ENCODE results near the gene BRPF1.

DNA sequence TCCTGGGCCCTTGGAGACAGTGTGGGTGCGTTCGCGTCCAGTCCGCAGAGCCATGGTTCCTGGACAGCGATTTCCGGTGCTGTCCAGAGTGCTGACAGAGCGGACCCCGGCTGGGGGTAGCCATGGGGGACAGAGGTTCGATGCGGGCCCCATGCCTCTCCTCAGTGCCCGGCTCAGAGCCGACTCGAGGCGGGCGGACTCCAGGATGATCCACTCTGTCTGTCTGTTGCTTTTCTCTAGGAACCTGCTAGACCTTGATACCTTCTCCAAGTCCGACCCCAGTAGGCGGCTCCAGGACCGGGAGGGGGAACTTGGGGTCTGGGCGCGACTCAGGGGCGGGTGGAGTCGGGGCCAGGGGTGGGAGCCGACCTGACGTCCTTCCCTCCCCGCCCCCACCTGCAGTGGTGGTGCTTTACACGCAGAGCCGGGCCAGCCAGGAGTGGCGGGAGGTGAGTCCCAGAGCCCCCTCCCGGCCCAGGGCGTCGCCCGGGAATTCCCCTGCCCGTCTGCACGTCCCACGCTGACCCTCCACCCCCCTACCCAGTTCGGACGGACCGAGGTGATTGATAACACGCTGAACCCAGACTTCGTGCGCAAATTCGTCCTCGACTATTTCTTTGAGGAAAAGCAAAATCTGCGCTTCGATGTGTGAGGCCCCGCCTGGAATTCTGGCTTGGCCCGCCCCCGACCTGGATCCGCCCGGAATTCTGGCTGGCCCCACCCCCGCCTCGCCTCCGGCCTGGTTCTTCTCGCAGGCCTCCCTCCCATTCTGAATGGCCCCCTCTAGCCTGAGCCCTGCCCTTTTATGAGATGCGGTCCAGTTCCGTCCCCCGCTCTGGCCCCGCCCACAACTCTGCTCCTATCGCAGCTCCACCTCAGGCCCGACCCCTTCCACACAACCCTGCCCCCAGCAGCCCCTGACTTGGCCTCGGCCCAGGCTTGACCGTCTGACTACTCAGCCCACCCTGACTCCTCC is 26.9 kb upstream of the BRPF1 start:
- TF ChIP-seq, protein P1, sequence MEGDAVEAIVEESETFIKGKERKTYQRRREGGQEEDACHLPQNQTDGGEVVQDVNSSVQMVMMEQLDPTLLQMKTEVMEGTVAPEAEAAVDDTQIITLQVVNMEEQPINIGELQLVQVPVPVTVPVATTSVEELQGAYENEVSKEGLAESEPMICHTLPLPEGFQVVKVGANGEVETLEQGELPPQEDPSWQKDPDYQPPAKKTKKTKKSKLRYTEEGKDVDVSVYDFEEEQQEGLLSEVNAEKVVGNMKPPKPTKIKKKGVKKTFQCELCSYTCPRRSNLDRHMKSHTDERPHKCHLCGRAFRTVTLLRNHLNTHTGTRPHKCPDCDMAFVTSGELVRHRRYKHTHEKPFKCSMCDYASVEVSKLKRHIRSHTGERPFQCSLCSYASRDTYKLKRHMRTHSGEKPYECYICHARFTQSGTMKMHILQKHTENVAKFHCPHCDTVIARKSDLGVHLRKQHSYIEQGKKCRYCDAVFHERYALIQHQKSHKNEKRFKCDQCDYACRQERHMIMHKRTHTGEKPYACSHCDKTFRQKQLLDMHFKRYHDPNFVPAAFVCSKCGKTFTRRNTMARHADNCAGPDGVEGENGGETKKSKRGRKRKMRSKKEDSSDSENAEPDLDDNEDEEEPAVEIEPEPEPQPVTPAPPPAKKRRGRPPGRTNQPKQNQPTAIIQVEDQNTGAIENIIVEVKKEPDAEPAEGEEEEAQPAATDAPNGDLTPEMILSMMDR (IDR thresholded peaks at IDR 0.05): no peak
- TF ChIP-seq POLR2A (IDR thresholded peaks at IDR 0.05): no peak

Measured in right lobe of liver (tissue), 4 donors.